SH-SY5Y (cell line): ENCODE results near the gene YARS2.

Experiments
- GATA2 ChIP-seq: IDR thresholded peaks from 2 replicates; pipeline ENCODE4 v1.6.1; 2011; ENCODE audit warnings: mild to moderate bottlenecking, low read depth, low read length
- GATA3 ChIP-seq: IDR thresholded peaks from 2 replicates; pipeline ENCODE4 v1.6.1; 2011; ENCODE audit warnings: low read depth, mild to moderate bottlenecking, low read length, moderate library complexity

DNA sequence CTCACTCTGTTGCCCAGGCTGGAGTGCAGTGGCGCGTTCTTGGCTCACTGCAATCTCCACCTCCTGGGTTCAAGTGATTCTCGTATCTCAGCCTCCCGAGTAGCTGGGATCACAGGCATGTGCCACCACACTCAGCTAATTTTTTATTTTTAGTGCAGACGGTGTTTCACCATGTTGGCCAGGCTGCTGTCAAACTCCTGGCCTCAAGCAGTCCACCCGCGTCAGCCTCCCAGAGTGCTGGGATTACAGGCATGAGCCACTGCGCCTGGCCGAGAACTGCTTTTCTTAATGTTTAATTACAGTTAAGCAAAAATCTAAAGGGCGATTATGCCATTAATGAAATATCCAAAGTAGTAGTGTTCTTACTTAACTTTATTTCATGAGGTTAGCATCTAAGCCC is 13.6 kb downstream of the YARS2 start:
- TF ChIP-seq GATA2 (no peak), GATA3 (no peak)
